Stimulated activated CD8-positive, alpha-beta memory T cell treated with anti-CD3 and anti-CD28 coated beads, Interleukin-4, amount 100 ng/mL, for 4 hours (primary cell): ENCODE data around the gene PGC.
"Not testable (repeated sequence)": the region's sequence is repeated elsewhere in the genome, so short reads cannot be mapped to it uniquely, and the experiment has no call there.

Experiments
- DNase-seq, 2 donors: peaks; one replicate each; pipeline ENCODE4 v3.0.0-alpha.2; 2020; ENCODE audit warnings: low read depth in 2 of 2, low spot score in 1 of 2

PGC gene

DNA sequence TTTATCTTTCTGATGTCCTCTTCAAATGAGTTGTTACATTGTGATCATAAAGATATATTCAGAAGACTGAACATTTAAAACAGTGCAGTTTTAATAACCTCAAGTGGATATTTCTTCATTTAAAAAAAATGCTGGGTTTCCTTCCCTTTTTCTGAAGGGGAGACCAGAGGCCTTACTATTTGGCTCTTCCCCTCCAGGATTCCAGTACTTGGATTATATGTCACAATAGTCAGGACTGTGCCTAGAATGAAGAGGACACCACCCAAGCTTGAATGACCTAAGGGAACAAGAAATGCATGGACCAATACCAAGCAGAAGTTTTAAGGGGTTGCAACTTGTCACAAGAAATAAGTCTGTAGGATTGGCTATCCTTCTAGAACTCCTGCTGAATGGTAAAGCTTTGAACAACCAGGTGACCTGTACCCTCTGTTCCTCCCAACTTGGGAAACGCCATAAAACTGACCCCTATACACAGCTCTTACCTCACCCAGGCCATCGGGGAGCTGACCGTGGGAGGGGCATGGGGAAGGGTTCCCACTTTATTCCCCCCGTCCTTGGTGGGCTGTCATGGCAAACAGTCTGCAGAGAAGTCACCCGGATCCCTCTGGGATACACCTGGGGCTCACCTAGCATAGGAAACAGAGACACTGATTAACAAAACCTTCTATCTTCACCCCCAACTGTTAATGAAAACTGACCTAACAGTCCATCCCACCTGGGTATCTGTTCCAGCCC, 30.5 kb upstream of the PGC start:
- DNase-seq, result no peak

DNA sequence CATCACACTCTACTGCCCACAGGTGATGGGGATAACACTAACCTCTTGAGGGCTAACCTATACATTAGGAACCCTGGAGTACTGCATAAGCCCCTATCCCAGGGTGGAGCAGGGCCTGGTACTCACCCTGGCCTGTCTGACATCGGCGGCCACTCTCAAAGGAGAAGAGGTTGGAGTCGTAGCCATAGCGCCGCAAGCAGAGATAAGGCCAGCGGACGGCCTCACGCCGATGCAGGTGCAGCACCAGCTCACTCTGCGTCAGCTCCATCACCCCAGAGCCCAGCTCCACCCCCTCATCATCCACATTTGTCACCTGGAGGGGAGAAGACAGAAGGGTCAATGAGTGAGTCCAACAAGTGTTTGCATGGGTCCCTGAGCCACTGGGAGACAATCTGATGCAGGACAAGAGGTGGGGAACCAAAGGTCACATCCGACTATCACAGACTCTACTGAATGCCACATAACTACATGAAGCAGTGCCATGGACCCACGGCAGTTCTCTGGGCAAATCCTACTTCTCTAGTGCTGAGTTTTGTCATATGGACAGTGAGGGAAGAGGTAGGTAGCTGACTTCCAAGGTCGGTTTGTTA, 28.2 kb upstream of the PGC start:
- no peak for DNase-seq

- no peak for DNase-seq
Measured at GRCh38 chr6:41774841-41775240, 27.6 kb upstream of the PGC start.

GRCh38 chr6:41771058-41771983, 24.1 kb upstream of the PGC start:
- DNase-seq, result no peak

- DNase-seq, result no peak
Measured at GRCh38 chr6:41770381-41771057, 23.3 kb upstream of the PGC start.

DNA sequence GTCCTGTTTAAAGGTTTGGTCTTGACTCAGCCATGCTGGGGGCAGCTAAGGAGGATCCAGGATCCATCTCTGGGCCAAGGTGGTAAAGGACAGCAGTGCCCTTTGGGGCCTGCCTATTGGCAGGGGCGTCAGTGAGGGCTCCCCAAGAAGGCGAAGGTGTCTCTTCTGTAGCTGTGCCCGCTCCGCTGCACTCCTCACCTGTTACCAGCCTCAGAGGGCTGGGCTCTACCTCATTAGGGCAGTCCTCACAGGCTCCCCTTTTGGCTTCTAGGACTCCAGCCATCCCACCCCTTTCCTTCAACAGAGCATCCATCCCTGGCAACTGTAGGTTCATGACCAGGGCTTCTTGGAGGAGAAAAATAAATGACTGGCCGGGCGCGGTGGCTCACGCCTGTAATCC, 22.2 kb upstream of the PGC start:
- no peak for DNase-seq

- no peak for DNase-seq
Measured at GRCh38 chr6:41768545-41769308, 21.5 kb upstream of the PGC start.

DNA sequence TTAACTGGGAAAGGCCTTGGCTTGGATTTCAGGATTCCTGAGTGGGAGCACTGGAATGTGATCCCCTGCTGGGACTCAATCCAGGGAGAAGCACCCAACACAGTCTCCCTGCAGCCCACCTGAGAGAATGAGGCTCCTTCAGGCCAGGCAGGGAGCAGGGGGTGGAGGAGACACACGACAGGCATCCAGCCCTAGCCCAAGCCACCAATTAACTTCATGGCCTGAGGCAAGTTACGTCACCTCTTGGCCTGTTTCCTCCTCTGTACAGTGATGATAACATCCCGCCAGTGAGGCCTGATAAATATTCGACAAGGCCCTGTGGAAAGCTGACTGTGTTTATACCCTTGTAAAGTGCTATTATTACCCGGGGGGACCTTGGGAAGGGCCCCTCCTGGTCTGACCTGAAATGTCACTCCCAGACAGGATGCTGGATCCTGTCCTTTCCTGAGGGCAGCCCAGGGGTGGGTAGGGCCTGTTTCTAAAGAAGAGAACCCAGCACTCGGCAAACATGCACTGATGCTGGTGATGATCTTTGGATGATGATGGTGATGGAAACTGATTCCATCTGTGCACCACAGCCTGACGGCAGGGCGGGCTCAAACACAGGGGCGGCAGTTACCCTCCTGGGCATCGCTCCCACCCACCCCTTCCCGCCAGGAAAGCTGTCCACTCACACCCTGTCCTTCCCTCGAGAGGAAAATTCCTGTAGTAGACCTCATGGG, 20.1 kb upstream of the PGC start:
- DNase-seq, result no peak

GRCh38 chr6:41766043-41766664, 19.0 kb upstream of the PGC start:
- not testable (repeated sequence) for DNase-seq

DNA sequence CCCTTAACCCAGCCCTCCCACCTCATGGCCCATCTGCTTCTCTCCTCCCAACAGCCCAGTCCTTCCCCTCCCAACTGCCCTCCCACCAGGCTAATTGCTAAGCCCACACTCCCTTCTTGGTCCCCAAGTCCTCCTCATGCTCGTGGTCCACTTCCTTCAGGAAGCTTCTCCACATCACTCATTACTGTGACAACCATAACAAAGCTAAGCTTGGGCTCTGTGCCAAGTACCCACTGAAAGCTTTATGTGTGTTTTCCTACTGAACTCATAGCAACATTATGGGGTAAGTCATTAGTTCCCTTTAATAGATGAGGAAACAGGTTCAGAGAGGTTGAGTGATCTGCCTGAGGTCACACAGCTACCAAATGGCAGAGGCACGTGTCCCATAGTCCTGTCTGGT, 16.3 kb upstream of the PGC start:
- DNase-seq, result no peak

DNA sequence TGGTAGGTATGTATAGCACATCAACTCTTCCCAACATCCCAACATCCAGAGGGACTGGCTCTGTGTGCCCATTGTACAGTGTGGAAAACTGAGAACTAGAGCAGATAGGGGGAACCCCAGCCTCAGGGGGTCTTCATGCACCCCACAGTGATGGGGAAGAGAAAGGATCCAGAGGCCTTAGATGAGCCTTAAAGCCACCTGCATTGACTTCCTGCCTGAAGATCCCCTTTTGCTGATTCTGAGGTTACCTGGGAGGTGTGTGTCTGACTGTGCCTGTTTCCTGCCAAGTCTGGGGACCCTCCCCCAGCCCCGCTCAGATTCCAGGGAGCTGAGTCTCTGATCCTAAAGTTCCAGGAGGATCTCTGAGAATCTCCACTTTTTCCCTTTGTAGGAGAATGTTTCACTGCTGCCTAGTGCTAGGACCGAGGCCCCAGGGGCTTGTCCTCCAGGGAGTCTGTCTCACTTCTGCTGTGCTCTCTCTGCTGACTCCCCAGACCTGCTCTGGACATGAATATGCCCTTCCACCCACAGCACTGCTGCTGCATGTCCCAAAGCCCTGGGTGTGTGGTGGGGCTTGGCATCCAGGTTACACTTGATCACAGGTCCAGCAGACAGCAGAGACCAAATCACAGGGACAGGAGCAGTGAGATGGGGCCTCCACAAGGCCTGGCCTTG, 12.8 kb upstream of the PGC start:
- no peak for DNase-seq

GRCh38 chr6:41759106-41759904, 12.1 kb upstream of the PGC start:
- no peak for DNase-seq

DNA sequence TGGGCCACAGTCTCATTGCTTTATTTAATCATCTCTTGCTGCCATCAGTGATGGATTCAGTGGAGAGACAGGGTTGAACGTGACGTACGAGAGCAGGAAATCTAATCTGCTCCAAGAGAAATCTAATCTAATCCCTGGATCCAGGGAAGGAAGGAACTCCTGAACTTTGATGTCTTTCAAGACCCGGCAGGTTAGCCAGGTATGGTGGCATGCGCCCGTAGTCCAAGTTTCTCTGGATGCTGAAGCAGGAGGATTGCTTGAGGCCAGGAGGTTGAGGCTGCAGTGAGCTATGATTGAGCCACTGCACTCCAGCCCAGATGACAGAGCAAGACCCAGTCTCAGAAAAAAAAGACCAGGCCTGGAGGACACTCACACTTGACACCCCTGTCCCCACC, 11.4 kb upstream of the PGC start:
- no peak for DNase-seq

DNA sequence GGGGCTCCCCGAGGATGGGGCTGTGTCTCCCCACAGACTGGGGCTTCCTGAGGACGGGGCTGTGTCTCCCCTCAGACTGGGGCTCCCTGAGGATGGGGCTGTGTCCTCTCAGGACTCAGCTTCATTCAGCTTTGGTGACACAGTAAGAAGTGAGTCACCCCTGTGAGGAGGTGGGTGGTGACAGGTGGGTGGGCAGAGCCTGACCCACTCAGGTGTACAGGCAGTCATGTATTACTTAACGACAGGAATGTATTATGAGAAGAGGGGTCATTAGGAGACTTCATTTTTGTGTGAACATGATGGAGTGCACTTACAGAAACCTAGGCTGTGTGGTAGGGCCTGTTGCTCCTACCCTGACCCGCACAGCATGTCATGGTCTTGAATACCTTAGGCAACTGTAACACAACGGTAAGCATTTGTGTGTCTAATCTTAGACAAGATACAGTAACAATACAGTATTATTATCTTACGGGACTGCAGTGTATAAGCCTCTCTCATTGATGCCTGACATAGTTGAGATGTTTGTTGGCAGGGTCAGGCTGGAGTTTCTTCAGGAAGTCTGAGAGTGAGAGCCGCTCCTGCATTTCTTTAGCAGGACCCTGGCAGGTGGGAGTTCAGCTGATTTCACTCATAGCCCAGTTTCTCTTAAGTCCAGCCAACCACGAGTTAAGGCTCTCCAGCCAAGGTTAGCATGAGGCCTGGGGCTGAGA, 10.9 kb upstream of the PGC start:
- no peak for DNase-seq

GRCh38 chr6:41757271-41757670, 10.1 kb upstream of the PGC start:
- no peak for DNase-seq

- no peak for DNase-seq
Measured at GRCh38 chr6:41756354-41756753, 9.2 kb upstream of the PGC start.

DNA sequence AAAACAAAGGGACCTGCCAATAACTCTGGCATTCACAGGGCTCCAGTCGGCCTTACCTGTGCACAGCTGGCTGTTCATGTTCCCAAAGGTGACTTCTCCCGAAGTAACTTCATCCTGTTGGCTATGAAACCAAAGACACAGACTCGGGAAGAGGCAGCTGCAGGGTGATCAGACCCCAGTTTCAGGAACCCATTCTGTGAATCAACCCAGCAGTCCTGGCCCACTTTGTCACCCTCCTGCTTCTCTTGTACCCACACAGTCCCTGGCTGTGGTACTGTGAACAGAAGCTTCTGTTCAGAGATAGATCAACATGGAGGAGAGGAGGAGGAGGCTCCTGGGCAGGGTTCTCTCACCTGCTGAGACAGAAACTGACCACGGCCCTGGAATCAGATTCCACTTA, 8.7 kb upstream of the PGC start:
- DNase-seq, result no peak

DNA sequence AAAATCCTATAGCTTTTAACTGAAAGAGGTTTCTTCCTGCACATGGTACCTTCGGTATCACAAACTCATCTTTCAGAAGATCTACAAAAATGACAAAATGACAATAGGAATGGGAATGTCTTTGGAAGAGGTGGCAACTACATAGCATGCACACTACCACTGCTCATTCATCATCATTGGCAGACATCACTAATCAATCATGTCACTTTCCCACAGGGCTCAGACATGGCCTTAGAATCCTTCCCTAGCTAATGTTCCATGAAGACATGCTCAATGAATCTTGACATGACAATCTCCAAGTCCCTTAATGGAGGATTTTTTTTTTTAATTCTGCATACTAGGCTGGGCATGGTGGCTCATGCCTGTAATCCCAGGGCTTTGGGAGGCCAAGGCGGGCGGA, 3.2 kb upstream of the PGC start:
- no peak for DNase-seq
